B cell (primary cell): ENCODE measurements around the gene TMEM238L. TPM values are rescaled to one million over a fixed set of nuclear protein-coding genes. Genes with fewer than 3 reads are reported as not detected.

Source experiments
- ATAC-seq: fragments of 200-7000 bp; cut with Tn5 transposase; one replicate; pipeline ENCODE4 v1.10.0; 2021; ENCODE audit warnings: low read depth, mild to moderate bottlenecking, moderate number of reproducible peaks, moderate library complexity
- CTCF ChIA-PET: fragments of 350-600 bp; sonication (Branson Sonifier 250); formaldehyde crosslinking; loops from one replicate; lab custom pipeline; 2021; ENCODE audit warnings: antibody characterized with exemption, inconsistent platforms; lab: Charles Lee
- POLR2A ChIA-PET: fragments of 350-600 bp; sonication (Branson Sonifier 250); formaldehyde crosslinking; loops from one replicate; lab custom pipeline; 2021; ENCODE audit warnings: antibody characterized with exemption; lab: Charles Lee
- DNase-seq: peaks from one replicate; pipeline ENCODE4 v3.0.0; 2013
- H2AFZ ChIP-seq: 2 replicates; pipeline ENCODE4 v1.6.1; 2012; ENCODE audit warnings: mild to moderate bottlenecking, low read depth, low read length; ENCODE audit not compliant: insufficient read depth, poor library complexity, severe bottlenecking
- H3K27ac ChIP-seq, 2 donors: 1 replicate in 1 of 2; 2 replicates in 1 of 2; pipeline ENCODE4 v1.5.1; 2012 to 2013; ENCODE audit warnings: low read length in 2 of 2, mild to moderate bottlenecking in 2 of 2, moderate library complexity in 1 of 2
- H3K27me3 ChIP-seq, 4 experiments: fragments of 200-600 bp in 1 of 4; sonication (generic) in 1 of 4; replicated peaks in 1 of 4; 1 replicate in 2 of 4; 2 replicates in 2 of 4; pipeline versions ENCODE4 v1.6.1 to v1.7.0; 2013 to 2016; ENCODE audit warnings: low read length in 3 of 4, mild to moderate bottlenecking in 2 of 4, mixed read lengths in 1 of 4, moderate library complexity in 1 of 4; ENCODE audit not compliant: insufficient read depth in 4 of 4, control insufficient read depth in 3 of 4; ENCODE audit errors: control extremely low read depth in 1 of 4
- H3K36me3 ChIP-seq, 2 experiments: replicated peaks in 1 of 2; 1 replicate in 1 of 2; 2 replicates in 1 of 2; pipeline versions ENCODE4 v1.6.1 to v1.7.1; 2013; ENCODE audit warnings: low read length in 1 of 2; ENCODE audit not compliant: insufficient read depth in 2 of 2, control insufficient read depth in 1 of 2; ENCODE audit errors: control extremely low read depth in 1 of 2, extremely low read depth in 1 of 2
- H3K4me1 ChIP-seq, 2 donors: fragments of 200-600 bp in 1 of 2; sonication (generic) in 1 of 2; 1 replicate in 1 of 2; 2 replicates in 1 of 2; pipeline versions ENCODE4 v1.5.1 to v1.6.1; 2013 to 2017; ENCODE audit warnings: low read length in 2 of 2; ENCODE audit not compliant: control insufficient read depth in 2 of 2, insufficient read depth in 2 of 2
- H3K4me2 ChIP-seq: replicated peaks from 2 replicates; pipeline ENCODE3; 2012; ENCODE audit warnings: mild to moderate bottlenecking, low read depth, low read length; ENCODE audit not compliant: poor library complexity, severe bottlenecking
- H3K4me3 ChIP-seq, 5 experiments: fragments of 200-600 bp in 1 of 5; sonication (generic) in 1 of 5; 1 replicate in 3 of 5; 2 replicates in 2 of 5; pipeline versions ENCODE4 v1.5.1 to v1.7.0; 2011 to 2016; ENCODE audit warnings: low read length in 4 of 5, mild to moderate bottlenecking in 4 of 5, low read depth in 2 of 5, control low read depth in 1 of 5, moderate library complexity in 1 of 5; ENCODE audit not compliant: insufficient read depth in 1 of 5; ENCODE audit errors: control extremely low read depth in 1 of 5, extremely low read depth in 1 of 5
- H3K79me2 ChIP-seq: fragments of 200-600 bp; sonication (generic); one replicate; pipeline ENCODE4 v1.6.0; 2016; ENCODE audit warnings: low read length; ENCODE audit not compliant: control insufficient read depth, insufficient read depth
- H3K9ac ChIP-seq: fragments of 200-600 bp; sonication (generic); 2 replicates; pipeline ENCODE4 v1.6.1; 2017; ENCODE audit warnings: mild to moderate bottlenecking, low read length, moderate library complexity
- H3K9me3 ChIP-seq, 3 donors: one replicate each; pipeline versions ENCODE4 v1.6.1 to v1.7.1; 2013; ENCODE audit warnings: low read length in 2 of 3; ENCODE audit not compliant: control insufficient read depth in 2 of 3, insufficient read depth in 1 of 3; ENCODE audit errors: control extremely low read depth in 1 of 3
- H4K20me1 ChIP-seq: 2 replicates; pipeline ENCODE4 v1.6.0; 2012; ENCODE audit warnings: mild to moderate bottlenecking, low read length; ENCODE audit not compliant: insufficient read depth, control insufficient read depth, poor library complexity, severe bottlenecking
- H3K27ac Mint-ChIP-seq: one replicate; pipeline ENCODE4 v1.8.0; 2021; ENCODE audit warnings: mixed read lengths
- H3K27me3 Mint-ChIP-seq: one replicate; pipeline ENCODE4 v1.8.0; 2021; ENCODE audit warnings: mixed read lengths
- H3K4me1 Mint-ChIP-seq: one replicate; pipeline ENCODE4 v1.8.0; 2021; ENCODE audit warnings: mixed read lengths
- H3K4me3 Mint-ChIP-seq: one replicate; pipeline ENCODE4 v1.8.0; 2021; ENCODE audit warnings: mixed read lengths
- H3K9me3 Mint-ChIP-seq: one replicate; pipeline ENCODE4 v1.8.0; 2022; ENCODE audit warnings: mixed read lengths; ENCODE audit not compliant: insufficient read depth
- EZH2 ChIP-seq: IDR thresholded peaks from 2 replicates; pipeline ENCODE4 v1.6.1; 2012; ENCODE audit warnings: borderline replicate concordance, low read depth, mild to moderate bottlenecking, moderate library complexity, low read length; ENCODE audit not compliant: insufficient read depth, poor library complexity, severe bottlenecking
- WGBS: methylation state at CpG from one replicate; pipeline ENCODE4 v1.1.5; 2013; ENCODE audit warnings: missing lambda C conversion rate; ENCODE audit not compliant: insufficient coverage; 5-methylcytosine and 5-hydroxymethylcytosine counted together
- intact Hi-C: fragments of 100-400 bp; cut with micrococcal nuclease; formaldehyde crosslinking; loops from one replicate; pipeline ENCODE4 v1.10.0; 2022
- polyA plus RNA-seq: library from polyadenylated mRNA; depleted of rRNA; stranded (reverse); fragments of >200 nt; gene quantifications from 2 replicates; pipeline ENCODE4 v1.2.3, GENCODE V29; 2012
- small RNA-seq: library from RNA; depleted of rRNA; stranded (forward); fragments of <200 nt; gene quantifications from one replicate; pipeline ENCODE3, GENCODE V24; 2012; ENCODE audit warnings: low replicate concordance, low read depth; ENCODE audit not compliant: insufficient read length
- total RNA-seq, 2 donors: library from RNA; stranded (reverse); fragments of 120-200 nt in 1 of 2; gene quantifications; 1 replicate in 1 of 2; 2 replicates in 1 of 2; pipeline versions ENCODE4 v1.2.3 to v1.2.4, GENCODE V29; 2013 to 2022
- TF ChIP-seq, protein P1 (sequence below): fragments of 200-600 bp; IDR thresholded peaks from one replicate; pipeline ENCODE4 v1.8.0; 2022; ENCODE audit warnings: antibody characterized with exemption, mild to moderate bottlenecking

The TMEM238L gene
- total and polyA plus RNA-seq, 2 donors (not counting 1 experiment from before 2014, with no cell fraction given) = not detected

DNA sequence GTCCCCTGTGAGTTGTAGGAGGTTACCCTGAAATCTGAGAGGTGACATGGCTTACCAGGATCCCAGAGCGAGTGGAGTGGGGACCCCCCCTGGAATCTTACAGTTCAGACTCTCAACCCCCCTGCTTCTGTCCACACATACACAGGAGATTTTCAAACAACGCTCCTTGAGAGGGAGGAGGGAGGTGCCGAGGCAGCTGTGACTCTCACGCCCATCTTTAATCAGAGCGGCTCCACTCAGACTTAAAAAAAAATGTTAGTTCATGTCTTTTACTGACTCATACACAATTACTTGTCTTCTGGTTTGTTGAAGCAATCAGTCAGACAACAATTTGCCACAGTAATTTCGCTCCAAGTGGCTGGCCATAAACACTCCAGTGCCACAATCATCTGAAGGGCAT, 58.7 kb downstream of the TMEM238L start:
- no peaks in the 10 kb centered on the region for H3K4me1 Mint-ChIP-seq
- ATAC-seq = no peak
- TF ChIP-seq, protein P1, sequence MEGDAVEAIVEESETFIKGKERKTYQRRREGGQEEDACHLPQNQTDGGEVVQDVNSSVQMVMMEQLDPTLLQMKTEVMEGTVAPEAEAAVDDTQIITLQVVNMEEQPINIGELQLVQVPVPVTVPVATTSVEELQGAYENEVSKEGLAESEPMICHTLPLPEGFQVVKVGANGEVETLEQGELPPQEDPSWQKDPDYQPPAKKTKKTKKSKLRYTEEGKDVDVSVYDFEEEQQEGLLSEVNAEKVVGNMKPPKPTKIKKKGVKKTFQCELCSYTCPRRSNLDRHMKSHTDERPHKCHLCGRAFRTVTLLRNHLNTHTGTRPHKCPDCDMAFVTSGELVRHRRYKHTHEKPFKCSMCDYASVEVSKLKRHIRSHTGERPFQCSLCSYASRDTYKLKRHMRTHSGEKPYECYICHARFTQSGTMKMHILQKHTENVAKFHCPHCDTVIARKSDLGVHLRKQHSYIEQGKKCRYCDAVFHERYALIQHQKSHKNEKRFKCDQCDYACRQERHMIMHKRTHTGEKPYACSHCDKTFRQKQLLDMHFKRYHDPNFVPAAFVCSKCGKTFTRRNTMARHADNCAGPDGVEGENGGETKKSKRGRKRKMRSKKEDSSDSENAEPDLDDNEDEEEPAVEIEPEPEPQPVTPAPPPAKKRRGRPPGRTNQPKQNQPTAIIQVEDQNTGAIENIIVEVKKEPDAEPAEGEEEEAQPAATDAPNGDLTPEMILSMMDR = no peak
- no peak for TF ChIP-seq EZH2
- Histone ChIP-seq H3K36me3 (no peaks in the 10 kb centered on the region), H2AFZ (no peak overlapping the region), H4K20me1 (no peaks in the 10 kb centered on the region), H3K9ac (no peak overlapping the region), H3K4me3 (no peak overlapping the region), H3K27me3 (peaks cover 0 to 2% (median 0%) of the 10 kb centered on the region in 4 experiments), H3K9me3 (no peaks in the 10 kb centered on the region), H3K4me2 (no peak overlapping the region), H3K4me1 (no peaks in the 10 kb centered on the region), H3K79me2 (no peaks in the 10 kb centered on the region), H3K27ac (no peak overlapping the region)
- WGBS = 86% methylated on average over 1 of the region's 6 CpGs
- intact Hi-C loops = no loop called here
- H3K27ac Mint-ChIP-seq = no peak overlapping the region
- ChIA-PET CTCF (no interaction called here), POLR2A (no interaction called here)
- peaks cover 5% of the 10 kb centered on the region for H3K27me3 Mint-ChIP-seq
- H3K9me3 Mint-ChIP-seq = no peaks in the 10 kb centered on the region
- H3K4me3 Mint-ChIP-seq = no peak overlapping the region
- DNase-seq = no peak

Small RNA genes within 50 kb of the gene (small RNA-seq; reads per million reads assigned to genes)
- gene AC015908.2 (not detected), gene TMEM238L (not detected)

Other genes with a start within 250 kb of the TMEM238L start
- gene MYH3, start 146.8 kb downstream of the TMEM238L start, total RNA-seq = 10.9 and 13.5 TPM in 2 replicates
- gene MYH3, start 146.8 kb downstream of the TMEM238L start, polyA plus RNA-seq = 8.3 and 9.4 TPM in 2 replicates
- gene SCO1, start 106.6 kb downstream of the TMEM238L start, total RNA-seq = 28.6 and 33.1 TPM in 2 replicates
- gene SCO1, start 106.6 kb downstream of the TMEM238L start, polyA plus RNA-seq = 5.9 and 8.4 TPM in 2 replicates
- 29.1 and 32.4 TPM in 2 replicates for gene ADPRM, start 106.5 kb downstream of the TMEM238L start, total RNA-seq
- 19.9 and 24.3 TPM in 2 replicates for gene ADPRM, start 106.5 kb downstream of the TMEM238L start, polyA plus RNA-seq
- 4.9 and 7.4 TPM in 2 replicates for gene TMEM220, start 74.1 kb downstream of the TMEM238L start, total RNA-seq
- gene TMEM220, start 74.1 kb downstream of the TMEM238L start, polyA plus RNA-seq = 2.5 and 2.9 TPM in 2 replicates
- not detected in 2 replicates for gene PIRT, start 34.0 kb upstream of the TMEM238L start, total RNA-seq
- not detected in 2 replicates for gene PIRT, start 34.0 kb upstream of the TMEM238L start, polyA plus RNA-seq